Activated naive CD4-positive, alpha-beta T cell treated with anti-CD3 and anti-CD28 coated beads, Interleukin-2, amount 10 ng/mL, durations not matched to agents 7 days and 5 days (primary cell): ENCODE data around the gene EDRF1.
A peak's percentile ranks its signal among the peaks of the same experiment; 100 is the strongest.

Source experiments
- CTCF ChIA-PET: fragments of 350-600 bp; sonication (Branson Sonifier 250); formaldehyde crosslinking; loops from one replicate; lab custom pipeline; 2021; ENCODE audit warnings: antibody characterized with exemption; lab: Charles Lee
- DNase-seq: peaks from one replicate; pipeline ENCODE4 v3.0.0-alpha.2; 2020
- H3K27ac Mint-ChIP-seq: one replicate; pipeline ENCODE4 v1.8.0; 2021; ENCODE audit warnings: mild to moderate bottlenecking, moderate library complexity, mixed read lengths
- H3K27me3 Mint-ChIP-seq: one replicate; pipeline ENCODE4 v1.8.0; 2021; ENCODE audit warnings: mild to moderate bottlenecking, mixed read lengths
- H3K36me3 Mint-ChIP-seq: one replicate; pipeline ENCODE4 v1.8.0; 2021; ENCODE audit warnings: mixed read lengths
- H3K4me1 Mint-ChIP-seq: one replicate; pipeline ENCODE4 v1.8.0; 2021; ENCODE audit warnings: mixed read lengths
- H3K4me3 Mint-ChIP-seq: one replicate; pipeline ENCODE4 v1.8.0; 2021; ENCODE audit warnings: mild to moderate bottlenecking, moderate library complexity, mixed read lengths
- H3K9me3 Mint-ChIP-seq: one replicate; pipeline ENCODE4 v1.8.0; 2021; ENCODE audit warnings: mixed read lengths

EDRF1 gene

GRCh38 chr10:125782054-125782453, 62.5 kb downstream of the EDRF1 start:
- DNase-seq = no peak
- peaks cover 14% of the 10 kb centered on the region for H3K27me3 Mint-ChIP-seq
- H3K4me3 Mint-ChIP-seq = no peak overlapping the region
- no peaks in the 10 kb centered on the region for H3K9me3 Mint-ChIP-seq
- H3K4me1 Mint-ChIP-seq = peaks cover under 1% of the 10 kb centered on the region
- H3K27ac Mint-ChIP-seq = no peak overlapping the region
- CTCF ChIA-PET = no interaction called here
- H3K36me3 Mint-ChIP-seq = no peaks in the 10 kb centered on the region

GRCh38 chr10:125782616-125783015, 63.1 kb downstream of the EDRF1 start:
- Mint-ChIP-seq H3K36me3 (no peaks in the 10 kb centered on the region), H3K4me3 (no peak overlapping the region), H3K9me3 (no peaks in the 10 kb centered on the region), H3K27me3 (peaks cover 8% of the 10 kb centered on the region), H3K27ac (no peak overlapping the region), H3K4me1 (peaks cover 6% of the 10 kb centered on the region)
- CTCF ChIA-PET = no interaction called here
- DNase-seq = no peak

- Mint-ChIP-seq H3K4me3 (no peak overlapping the region), H3K27ac (no peak overlapping the region), H3K4me1 (peaks cover 14% of the 10 kb centered on the region), H3K27me3 (peaks cover under 1% of the 10 kb centered on the region), H3K9me3 (no peaks in the 10 kb centered on the region), H3K36me3 (peaks cover 3% of the 10 kb centered on the region)
- no peak for DNase-seq
- CTCF ChIA-PET = no interaction called here
Measured at GRCh38 chr10:125783408-125783807, 63.9 kb downstream of the EDRF1 start.

- Mint-ChIP-seq H3K36me3 (peaks cover 5% of the 10 kb centered on the region), H3K27ac (no peak overlapping the region), H3K4me1 (peaks cover 18% of the 10 kb centered on the region), H3K4me3 (no peak overlapping the region), H3K27me3 (no peaks in the 10 kb centered on the region), H3K9me3 (no peaks in the 10 kb centered on the region)
- no peak for DNase-seq
- CTCF ChIA-PET = no interaction called here
Measured at GRCh38 chr10:125783957-125784356, 64.4 kb downstream of the EDRF1 start.

- no peaks in the 10 kb centered on the region for H3K27me3 Mint-ChIP-seq
- H3K36me3 Mint-ChIP-seq = peaks cover 9% of the 10 kb centered on the region
- H3K27ac Mint-ChIP-seq = no peak overlapping the region
- DNase-seq = no peak
- peaks cover 24% of the 10 kb centered on the region for H3K4me1 Mint-ChIP-seq
- H3K4me3 Mint-ChIP-seq = no peak overlapping the region
- CTCF ChIA-PET = interaction anchor here (0.7 kb wide), 1 partner anchor 49 kb away, joined by 3 read pairs; no protein-coding TSS in a partner anchor
- H3K9me3 Mint-ChIP-seq = no peaks in the 10 kb centered on the region
Measured at GRCh38 chr10:125785791-125786190, 66.3 kb downstream of the EDRF1 start.

- Mint-ChIP-seq H3K36me3 (peaks cover 17% of the 10 kb centered on the region), H3K4me3 (no peak overlapping the region), H3K27ac (peak overlapping the region; percentile 75), H3K4me1 (peaks cover 24% of the 10 kb centered on the region), H3K9me3 (no peaks in the 10 kb centered on the region), H3K27me3 (no peaks in the 10 kb centered on the region)
- CTCF ChIA-PET = interaction anchor here (1.1 kb wide), 1 partner anchor 75 kb away, joined by 3 read pairs; no protein-coding TSS in a partner anchor
- no peak for DNase-seq
Measured at GRCh38 chr10:125788156-125789034, 68.9 kb downstream of the EDRF1 start.

GRCh38 chr10:125792342-125793300, 73.1 kb downstream of the EDRF1 start:
- no peak overlapping the region for H3K27ac Mint-ChIP-seq
- H3K4me1 Mint-ChIP-seq = peaks cover 18% of the 10 kb centered on the region
- CTCF ChIA-PET = no interaction called here
- peaks cover 30% of the 10 kb centered on the region for H3K36me3 Mint-ChIP-seq
- H3K27me3 Mint-ChIP-seq = no peaks in the 10 kb centered on the region
- H3K9me3 Mint-ChIP-seq = no peaks in the 10 kb centered on the region
- no peak overlapping the region for H3K4me3 Mint-ChIP-seq
- no peak for DNase-seq

- Mint-ChIP-seq H3K27me3 (no peaks in the 10 kb centered on the region), H3K36me3 (peaks cover 22% of the 10 kb centered on the region), H3K4me3 (no peak overlapping the region), H3K9me3 (no peaks in the 10 kb centered on the region), H3K4me1 (peaks cover under 1% of the 10 kb centered on the region), H3K27ac (no peak overlapping the region)
- no peak for DNase-seq
- CTCF ChIA-PET = no interaction called here
Measured at GRCh38 chr10:125795128-125795527, 75.6 kb downstream of the EDRF1 start.

- H3K4me1 Mint-ChIP-seq = no peaks in the 10 kb centered on the region
- no peak for DNase-seq
- no peak overlapping the region for H3K27ac Mint-ChIP-seq
- CTCF ChIA-PET = no interaction called here
- no peaks in the 10 kb centered on the region for H3K9me3 Mint-ChIP-seq
- no peaks in the 10 kb centered on the region for H3K27me3 Mint-ChIP-seq
- peaks cover 21% of the 10 kb centered on the region for H3K36me3 Mint-ChIP-seq
- no peak overlapping the region for H3K4me3 Mint-ChIP-seq
Measured at GRCh38 chr10:125795637-125796190, 76.2 kb downstream of the EDRF1 start.

- DNase-seq = no peak
- Mint-ChIP-seq H3K27me3 (no peaks in the 10 kb centered on the region), H3K36me3 (peaks cover 16% of the 10 kb centered on the region), H3K9me3 (no peaks in the 10 kb centered on the region), H3K4me1 (no peaks in the 10 kb centered on the region), H3K27ac (no peak overlapping the region), H3K4me3 (no peak overlapping the region)
- CTCF ChIA-PET = no interaction called here
Measured at GRCh38 chr10:125797424-125797823, 77.9 kb downstream of the EDRF1 start.

GRCh38 chr10:125797994-125798662, 78.6 kb downstream of the EDRF1 start:
- no peak for DNase-seq
- Mint-ChIP-seq H3K27ac (no peak overlapping the region), H3K4me1 (no peaks in the 10 kb centered on the region), H3K4me3 (no peak overlapping the region), H3K9me3 (no peaks in the 10 kb centered on the region), H3K36me3 (peaks cover 14% of the 10 kb centered on the region), H3K27me3 (no peaks in the 10 kb centered on the region)
- CTCF ChIA-PET = no interaction called here

- no peak overlapping the region for H3K27ac Mint-ChIP-seq
- CTCF ChIA-PET = no interaction called here
Measured at GRCh38 chr10:125799451-125800182, 80.1 kb downstream of the EDRF1 start.

GRCh38 chr10:125801574-125801973, 82.1 kb downstream of the EDRF1 start:
- H3K27ac Mint-ChIP-seq = no peak overlapping the region
- no peaks in the 10 kb centered on the region for H3K9me3 Mint-ChIP-seq
- no peak for DNase-seq
- no peaks in the 10 kb centered on the region for H3K4me1 Mint-ChIP-seq
- no peaks in the 10 kb centered on the region for H3K27me3 Mint-ChIP-seq
- H3K36me3 Mint-ChIP-seq = peaks cover 2% of the 10 kb centered on the region
- H3K4me3 Mint-ChIP-seq = no peak overlapping the region
- CTCF ChIA-PET = no interaction called here

More at GRCh38 chr10:125799451-125800182, 80.1 kb downstream of the EDRF1 start:
- Mint-ChIP-seq H3K36me3 (peaks cover 4% of the 10 kb centered on the region), H3K4me3 (no peak overlapping the region), H3K27me3 (no peaks in the 10 kb centered on the region), H3K4me1 (no peaks in the 10 kb centered on the region), H3K9me3 (no peaks in the 10 kb centered on the region)
- DNase-seq = no peak
